Measurements from ENCODE around the gene PFKP. TPM values are rescaled to one million over a fixed set of nuclear protein-coding genes. Genes with fewer than 3 reads are reported as not detected.

The PFKP gene
- total RNA-seq, 4 donors from 2014 or later: 64.3 to 261 (median 107) TPM

GRCh38 chr10:3128379-3129130 lies 61.2 kb downstream of the PFKP start:
- H3K36me3 ChIP-seq: peaks cover 0 to 84% of the 10 kb centered on the region in 2 donors

DNA sequence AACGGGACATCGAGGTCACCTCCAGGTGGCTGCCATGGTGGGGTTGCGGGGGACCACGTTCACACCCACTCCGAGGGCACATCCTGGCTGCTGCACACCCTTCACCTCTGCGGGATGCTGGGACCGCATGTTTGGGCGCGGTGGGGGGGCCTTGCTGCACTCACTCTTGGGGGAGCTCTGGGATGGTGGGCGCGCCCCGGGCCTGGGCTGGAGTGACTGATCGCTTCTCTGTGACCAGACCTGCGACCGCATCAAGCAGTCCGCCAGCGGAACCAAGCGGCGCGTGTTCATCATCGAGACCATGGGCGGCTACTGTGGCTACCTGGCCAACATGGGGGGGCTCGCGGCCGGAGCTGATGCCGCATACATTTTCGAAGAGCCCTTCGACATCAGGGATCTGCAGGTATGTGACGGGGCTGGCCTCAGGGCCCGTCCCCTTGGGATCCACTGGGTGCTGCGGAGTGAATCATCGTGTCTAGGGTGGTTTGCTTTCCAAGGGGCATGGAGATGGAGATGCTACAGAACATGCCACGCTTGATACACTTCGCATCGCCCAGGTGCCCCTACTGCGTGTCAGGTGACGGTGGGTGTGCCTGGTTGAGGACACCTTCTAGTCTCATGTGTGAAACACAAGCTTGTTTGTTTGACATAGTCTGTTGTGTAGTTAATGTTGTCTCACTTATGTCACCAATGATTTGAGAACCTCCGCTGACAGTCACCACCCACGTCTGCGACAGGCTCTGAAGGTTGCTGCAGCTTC lies 62.4 kb downstream of the PFKP start:
- no CpG with 5 or more reads among the region's 40 CpGs for WGBS, 2 donors (ENCODE audit: low coverage in 1 of 2)

More at GRCh38 chr10:3128379-3129130, 61.2 kb downstream of the PFKP start:
- TF ChIP-seq EP300 (IDR thresholded peaks at IDR 0.05): no peak
- no peak for TF ChIP-seq POLR2A (IDR thresholded peaks at IDR 0.05)
- TF ChIP-seq POLR2AphosphoS5 (IDR thresholded peaks at IDR 0.05): no peak
- TF ChIP-seq, protein P1, sequence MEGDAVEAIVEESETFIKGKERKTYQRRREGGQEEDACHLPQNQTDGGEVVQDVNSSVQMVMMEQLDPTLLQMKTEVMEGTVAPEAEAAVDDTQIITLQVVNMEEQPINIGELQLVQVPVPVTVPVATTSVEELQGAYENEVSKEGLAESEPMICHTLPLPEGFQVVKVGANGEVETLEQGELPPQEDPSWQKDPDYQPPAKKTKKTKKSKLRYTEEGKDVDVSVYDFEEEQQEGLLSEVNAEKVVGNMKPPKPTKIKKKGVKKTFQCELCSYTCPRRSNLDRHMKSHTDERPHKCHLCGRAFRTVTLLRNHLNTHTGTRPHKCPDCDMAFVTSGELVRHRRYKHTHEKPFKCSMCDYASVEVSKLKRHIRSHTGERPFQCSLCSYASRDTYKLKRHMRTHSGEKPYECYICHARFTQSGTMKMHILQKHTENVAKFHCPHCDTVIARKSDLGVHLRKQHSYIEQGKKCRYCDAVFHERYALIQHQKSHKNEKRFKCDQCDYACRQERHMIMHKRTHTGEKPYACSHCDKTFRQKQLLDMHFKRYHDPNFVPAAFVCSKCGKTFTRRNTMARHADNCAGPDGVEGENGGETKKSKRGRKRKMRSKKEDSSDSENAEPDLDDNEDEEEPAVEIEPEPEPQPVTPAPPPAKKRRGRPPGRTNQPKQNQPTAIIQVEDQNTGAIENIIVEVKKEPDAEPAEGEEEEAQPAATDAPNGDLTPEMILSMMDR (IDR thresholded peaks at IDR 0.05): no peak
- H3K4me3 ChIP-seq: no peak overlapping the region
- peaks cover 0 to 21% (median 7%) of the 10 kb centered on the region in 3 donors for H3K4me1 ChIP-seq
- WGBS, 2 donors (ENCODE audit: low coverage in 1 of 2): 78 to 97% methylated on average over 8 to 15 of the region's 24 CpGs
- no peak for ATAC-seq
- no peaks in the 10 kb centered on the region for H3K27me3 ChIP-seq
- no peak overlapping the region for H3K27ac ChIP-seq
- H3K9me3 ChIP-seq: no peaks in the 10 kb centered on the region

GRCh38 chr10:3131098-3131497 lies 63.8 kb downstream of the PFKP start:
- Histone ChIP-seq H3K9me3 (no peaks in the 10 kb centered on the region), H3K36me3 (peaks cover 0 to 84% of the 10 kb centered on the region in 2 donors), H3K4me3 (no peak overlapping the region), H3K4me1 (peaks cover 0 to 17% (median 7%) of the 10 kb centered on the region in 3 donors), H3K27ac (no peak overlapping the region), H3K27me3 (no peaks in the 10 kb centered on the region)
- WGBS, 2 donors (ENCODE audit: low coverage in 1 of 2): 94 to 96% methylated on average over 4 of the region's 4 CpGs
- no peak for ATAC-seq
- no peak for TF ChIP-seq EP300 (IDR thresholded peaks at IDR 0.05)
- TF ChIP-seq, protein P1 (IDR thresholded peaks at IDR 0.05): no peak
- TF ChIP-seq POLR2A (IDR thresholded peaks at IDR 0.05): no peak
- TF ChIP-seq POLR2AphosphoS5 (IDR thresholded peaks at IDR 0.05): no peak

More for the DNA sequence above, 62.4 kb downstream of the PFKP start:
- Histone ChIP-seq H3K4me3 (no peak overlapping the region), H3K27ac (no peak overlapping the region), H3K36me3 (peaks cover 0 to 84% of the 10 kb centered on the region in 2 donors), H3K9me3 (no peaks in the 10 kb centered on the region), H3K27me3 (no peaks in the 10 kb centered on the region), H3K4me1 (peaks cover 0 to 21% (median 7%) of the 10 kb centered on the region in 3 donors)
- no peak for ATAC-seq
- TF ChIP-seq, protein P1 (IDR thresholded peaks at IDR 0.05): no peak
- TF ChIP-seq POLR2A (IDR thresholded peaks at IDR 0.05): no peak
- TF ChIP-seq EP300 (IDR thresholded peaks at IDR 0.05): no peak
- TF ChIP-seq POLR2AphosphoS5 (IDR thresholded peaks at IDR 0.05): no peak

- Histone ChIP-seq H3K36me3 (peaks cover 0 to 95% of the 10 kb centered on the region in 2 donors), H3K27ac (no peak overlapping the region), H3K9me3 (no peaks in the 10 kb centered on the region), H3K27me3 (no peaks in the 10 kb centered on the region), H3K4me1 (peaks cover 0 to 16% (median 0%) of the 10 kb centered on the region in 3 donors), H3K4me3 (no peak overlapping the region)
- WGBS, 2 donors (ENCODE audit: low coverage in 1 of 2): 75 to 84% methylated on average over 7 to 9 of the region's 22 CpGs
- TF ChIP-seq, protein P1 (IDR thresholded peaks at IDR 0.05): no peak
- TF ChIP-seq EP300 (IDR thresholded peaks at IDR 0.05): no peak
- TF ChIP-seq POLR2AphosphoS5 (IDR thresholded peaks at IDR 0.05): no peak
- no peak for TF ChIP-seq POLR2A (IDR thresholded peaks at IDR 0.05)
- ATAC-seq: no peak
These were observed 65.0 kb downstream of the PFKP start for GRCh38 chr10:3132036-3133025.
